K562 (cell line): Measurements from ENCODE around the gene SBDS. TPM values are rescaled to one million over a fixed set of nuclear protein-coding genes. Genes with fewer than 3 reads are reported as not detected.
"Not testable (repeated sequence)": the region's sequence is repeated elsewhere in the genome, so short reads cannot be mapped to it uniquely, and the experiment has no call there.

Experiments used
- ATAC-seq: fragments of 200-7000 bp; cut with Tn5 transposase; 3 replicates; pipeline ENCODE4 v1.9.1; 2020; ENCODE audit warnings: moderate library complexity
- BruUV-seq: library from RNA; stranded (reverse); fragments of 400-500 nt; replicated peaks from 2 replicates; lab custom pipeline; 2021; lab: Mats Ljungman, UMichigan
- CTCF ChIA-PET: fragments of 300-600 bp; formaldehyde crosslinking; extraction: SDS; loops from one replicate; lab custom pipeline; 2021; ENCODE audit warnings: low intra/inter-chr PET ratio; lab: Yijun Ruan, JAX
- POLR2A ChIA-PET: fragments of 300-600, 350-650 bp; sonication (Branson Sonifier 250); formaldehyde crosslinking; extraction: SDS; loops from one replicate; lab custom pipeline; 2021; ENCODE audit warnings: antibody characterized with exemption, inconsistent platforms; lab: Yijun Ruan, JAX
- DNase-seq, 4 experiments: peaks; one replicate each; pipeline versions ENCODE4 v3.0.0 to v3.0.0-alpha.2; 2011 to 2018; ENCODE audit warnings: low spot score in 3 of 4, mixed read lengths in 3 of 4; ENCODE audit errors: extremely low read depth in 1 of 4
- FAIRE-seq: peaks from 2 replicates; lab custom pipeline; 2011; peaks lifted over from hg19 to GRCh38; lab: Jason Lieb, UNC
- H2AFZ ChIP-seq: 2 replicates; pipeline ENCODE4 v1.6.0; 2011; ENCODE audit warnings: low read depth, low read length, control low read depth, inconsistent platforms
- H3K27ac ChIP-seq: fragments of 200-600 bp; 3 replicates; pipeline ENCODE4 v1.8.0; 2011; ENCODE audit warnings: low read depth, mild to moderate bottlenecking, control low read depth, inconsistent platforms, low read length, moderate library complexity, mixed read lengths; ENCODE audit errors: extremely low read depth
- H3K27me3 ChIP-seq, 2 experiments: fragments of 300-600 bp in 1 of 2; 2 replicates in 1 of 2; 3 replicates in 1 of 2; pipeline versions ENCODE4 v1.6.0 to v1.8.0; 2011; ENCODE audit warnings: inconsistent platforms in 2 of 2, low read length in 2 of 2, mild to moderate bottlenecking in 1 of 2, mixed read lengths in 1 of 2, moderate library complexity in 1 of 2; ENCODE audit not compliant: control insufficient read depth in 2 of 2, insufficient read depth in 2 of 2
- H3K36me3 ChIP-seq: fragments of 300-600 bp; 3 replicates; pipeline ENCODE4 v1.8.0; 2011; ENCODE audit warnings: mild to moderate bottlenecking, low read length, inconsistent platforms; ENCODE audit not compliant: control insufficient read depth, insufficient read depth
- H3K4me1 ChIP-seq, 2 experiments: fragments of 200-600 bp in 1 of 2; replicated peaks in 1 of 2; 2 replicates in 1 of 2; 3 replicates in 1 of 2; pipeline versions ENCODE4 v1.5.1 to v1.8.0; 2011; ENCODE audit warnings: inconsistent platforms in 2 of 2, low read length in 2 of 2, mild to moderate bottlenecking in 1 of 2, mixed read lengths in 1 of 2, moderate library complexity in 1 of 2; ENCODE audit not compliant: control insufficient read depth in 2 of 2, insufficient read depth in 2 of 2
- H3K4me2 ChIP-seq: 2 replicates; pipeline ENCODE4 v1.6.1; 2011; ENCODE audit warnings: low read length, control low read depth, inconsistent platforms, mixed read lengths; ENCODE audit not compliant: insufficient read depth
- H3K4me3 ChIP-seq: fragments of 200-600 bp; sonication (generic), shearing (Covaris generic); 2 replicates; pipeline ENCODE4 v1.5.1; 2016; ENCODE audit warnings: control low read depth, inconsistent platforms
- H3K79me2 ChIP-seq: fragments of 200-600 bp; 3 replicates; pipeline ENCODE4 v1.8.0; 2011; ENCODE audit warnings: low read length, inconsistent platforms; ENCODE audit not compliant: control insufficient read depth, insufficient read depth
- H3K9ac ChIP-seq, 2 experiments: 2 replicates each; pipeline versions ENCODE4 v1.6.0 to v1.6.1; 2011; ENCODE audit warnings: low read depth in 2 of 2, low read length in 2 of 2, control low read depth in 1 of 2, inconsistent platforms in 1 of 2, mild to moderate bottlenecking in 1 of 2, mixed read lengths in 1 of 2; ENCODE audit not compliant: insufficient read depth in 1 of 2
- H3K9me1 ChIP-seq: one replicate; pipeline ENCODE4 v1.6.0; 2011; ENCODE audit warnings: inconsistent platforms, mild to moderate bottlenecking, low read length, moderate library complexity; ENCODE audit not compliant: control insufficient read depth, insufficient read depth
- H3K9me3 ChIP-seq: replicated peaks from 2 replicates; pipeline ENCODE4 v1.5.1; 2011; ENCODE audit warnings: low read depth, low read length, inconsistent platforms; ENCODE audit not compliant: control insufficient read depth, insufficient read depth
- H4K20me1 ChIP-seq: replicated peaks from 2 replicates; pipeline ENCODE4 v1.6.1; 2011; ENCODE audit warnings: low read length, inconsistent platforms, mixed read lengths; ENCODE audit not compliant: control insufficient read depth, insufficient read depth
- WGBS: fragments of 100-300 bp; shearing (Covaris generic); methylation state at CpG from one replicate; pipeline ENCODE4 v1.1.6; 2016; ENCODE audit warnings: low coverage, mixed read lengths; ENCODE audit not compliant: insufficient coverage; ENCODE audit errors: missing lambda C conversion rate; 5-methylcytosine and 5-hydroxymethylcytosine counted together
- in situ Hi-C: fragments of 300-500 bp; cut with MboI; formaldehyde crosslinking; loops from 4 replicates; pipeline ENCODE4 v1.15.0; 2018; ENCODE audit warnings: inconsistent platforms, mixed read lengths
- intact Hi-C: fragments of 100-400 bp; cut with micrococcal nuclease; formaldehyde crosslinking; loops from 2 replicates; pipeline ENCODE4 v1.14.2; 2022
- polyA plus RNA-seq, 8 experiments: library from polyadenylated mRNA; depleted of rRNA in 4 of 8; stranded (reverse) in 5 of 8; unstranded in 3 of 8; fragments of >200 nt; fragmentation: Nextera tagmentation in 2 of 8; fragmentation: Illumina TruSeq in 1 of 8; extraction: Ambion mirVana in 2 of 8; extraction: Trizol in 1 of 8; gene quantifications; 2 replicates each; pipeline versions ENCODE4 v1.2.1 to v1.2.3, GENCODE V29; 2011 to 2014; ENCODE audit warnings: inconsistent platforms in 1 of 8, missing spikeins in 1 of 8
- total RNA-seq, 7 experiments: library from RNA; depleted of rRNA in 6 of 7; stranded (reverse); fragments of >200 nt in 6 of 7; fragmentation: Illumina TruSeq in 2 of 7; extraction: Trizol in 2 of 7; gene quantifications; 2 replicates each; pipeline versions ENCODE4 v1.2.1 to v1.2.3, GENCODE V29; 2011 to 2021; ENCODE audit warnings: low replicate concordance in 1 of 7

Gene SBDS
- total and polyA plus RNA-seq, 9 of the 15 experiments (the other 6 are each of a cell fraction or from before 2014, with no cell fraction given) = 105 to 174 (median 117) TPM

DNA sequence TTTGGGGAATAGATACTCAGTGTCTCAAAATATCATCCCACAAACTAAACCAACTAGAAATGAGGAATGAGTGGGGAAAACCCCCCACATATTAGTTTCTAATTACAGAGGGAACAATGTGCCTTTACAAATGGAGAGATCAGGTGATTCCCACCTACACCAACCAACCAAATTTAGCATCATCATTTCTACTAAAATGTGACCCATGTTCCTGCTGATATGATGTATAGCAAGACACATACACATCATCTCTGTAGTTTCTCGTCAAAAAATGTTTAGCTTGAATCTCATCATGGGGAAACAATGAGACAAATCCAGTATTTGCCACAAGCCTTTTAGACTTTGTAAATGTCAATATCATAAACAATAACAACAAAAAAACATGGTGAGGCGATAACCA, 36.3 kb upstream of the SBDS start:
- TSS peak; percentile 31 for BruUV-seq
- FAIRE-seq = peak; percentile 77

DNA sequence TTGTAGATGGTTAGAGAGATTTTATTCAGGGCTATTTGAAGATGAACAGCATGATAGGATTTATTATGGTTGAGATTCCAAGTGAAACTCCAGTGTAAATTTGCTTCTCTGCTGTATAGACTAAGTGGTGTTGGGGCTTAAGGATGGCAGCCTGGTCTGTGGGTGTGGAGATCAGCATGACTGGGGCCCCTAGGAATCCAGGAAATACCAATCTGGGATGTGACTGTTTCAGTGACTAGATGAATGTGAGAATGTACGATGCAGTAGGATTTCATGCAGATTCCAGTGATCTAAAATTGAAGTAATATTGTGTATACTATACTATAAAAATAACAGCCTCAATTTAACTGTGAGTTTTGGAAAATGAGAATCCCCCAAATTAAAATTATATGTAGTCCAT, 30.1 kb upstream of the SBDS start:
- H3K9me3 ChIP-seq, H4K20me1 ChIP-seq, H3K27me3 ChIP-seq, intact Hi-C loops, FAIRE-seq, H3K79me2 ChIP-seq, H3K9me1 ChIP-seq, BruUV-seq, H3K27ac ChIP-seq, H3K4me1 ChIP-seq, POLR2A ChIA-PET, H3K4me2 ChIP-seq, H3K4me3 ChIP-seq, H2AFZ ChIP-seq, DNase-seq, CTCF ChIA-PET, ATAC-seq, in situ Hi-C loops, H3K9ac ChIP-seq: not testable (repeated sequence)
- peaks cover 52% of the 10 kb centered on the region for H3K36me3 ChIP-seq
- 100% methylated on average over 1 of the region's 1 CpG for WGBS

More for the DNA sequence above, 36.3 kb upstream of the SBDS start:
- H3K27ac ChIP-seq, H3K9me3 ChIP-seq, H3K9me1 ChIP-seq, intact Hi-C loops, H3K79me2 ChIP-seq, DNase-seq, in situ Hi-C loops, H4K20me1 ChIP-seq, H3K4me3 ChIP-seq, POLR2A ChIA-PET, H3K9ac ChIP-seq, H3K4me2 ChIP-seq, CTCF ChIA-PET, H2AFZ ChIP-seq, H3K27me3 ChIP-seq, H3K4me1 ChIP-seq, ATAC-seq: not testable (repeated sequence)
- peaks cover 24% of the 10 kb centered on the region; the same call in 2 of the 3 replicates for H3K36me3 ChIP-seq
- WGBS = 91% methylated on average over 1 of the region's 2 CpGs
